HepG2 (cell line): Measurements from ENCODE around the gene KIF6. TPM values are rescaled to one million over a fixed set of nuclear protein-coding genes. Genes with fewer than 3 reads are reported as not detected.

ENCODE experiments used
- ATAC-seq: fragments of 200-7000 bp; cut with Tn5 transposase; 3 replicates; pipeline ENCODE4 v1.9.1; 2020; ENCODE audit warnings: mild to moderate bottlenecking, moderate library complexity
- BruUV-seq: library from RNA; stranded (reverse); fragments of 400-500 nt; replicated peaks from 2 replicates; lab custom pipeline; 2021; lab: Mats Ljungman, UMichigan
- CTCF ChIA-PET: fragments of 300-600 bp; formaldehyde crosslinking; extraction: SDS; loops from one replicate; lab custom pipeline; 2021; ENCODE audit warnings: low total read pairs, inconsistent platforms, low intra/inter-chr PET ratio; lab: Yijun Ruan, JAX
- POLR2A ChIA-PET: fragments of 350-600 bp; sonication (Branson Sonifier 250); formaldehyde crosslinking; loops from one replicate; lab custom pipeline; 2020; ENCODE audit warnings: antibody characterized with exemption, inconsistent platforms; lab: Yijun Ruan, JAX
- DNase-seq: peaks from one replicate; pipeline ENCODE4 v3.0.0-alpha.2; 2015; ENCODE audit warnings: low spot score
- FAIRE-seq: peaks from 3 replicates; lab custom pipeline; 2011; peaks lifted over from hg19 to GRCh38; lab: Jason Lieb, UNC
- H2AFZ ChIP-seq: one replicate; pipeline ENCODE4 v1.6.1; 2011; ENCODE audit warnings: low read length, inconsistent platforms
- H3K27ac ChIP-seq: fragments of 300-600 bp; 3 replicates; pipeline ENCODE4 v1.8.0; 2011; ENCODE audit warnings: mixed run types, mild to moderate bottlenecking, mixed read lengths, low read length, inconsistent platforms; ENCODE audit not compliant: insufficient read depth; ENCODE audit errors: extremely low read length
- H3K27me3 ChIP-seq, 2 experiments: fragments of 200-600 bp in 1 of 2; 2 replicates in 1 of 2; 3 replicates in 1 of 2; pipeline versions ENCODE4 v1.6.0 to v1.8.0; 2011; ENCODE audit warnings: low read length in 2 of 2, mild to moderate bottlenecking in 2 of 2, moderate library complexity in 2 of 2, inconsistent platforms in 1 of 2; ENCODE audit not compliant: insufficient read depth in 2 of 2, control insufficient read depth in 1 of 2
- H3K36me3 ChIP-seq, 2 experiments: fragments of 200-600 bp in 1 of 2; replicated peaks in 1 of 2; 2 replicates in 1 of 2; 3 replicates in 1 of 2; pipeline versions ENCODE4 v1.5.1 to v1.8.0; 2011; ENCODE audit warnings: low read length in 2 of 2, inconsistent platforms in 1 of 2; ENCODE audit not compliant: insufficient read depth in 2 of 2, control insufficient read depth in 1 of 2
- H3K4me1 ChIP-seq: 2 replicates; pipeline ENCODE4 v1.5.1; 2012; ENCODE audit warnings: low read length, inconsistent platforms; ENCODE audit not compliant: insufficient read depth
- H3K4me2 ChIP-seq: 2 replicates; pipeline ENCODE4 v1.6.0; 2011; ENCODE audit warnings: low read depth, low read length, inconsistent platforms
- H3K4me3 ChIP-seq, 3 experiments: fragments of 200-600 bp in 1 of 3; sonication (generic), shearing (Covaris generic) in 1 of 3; replicated peaks in 1 of 3; 2 replicates each; pipeline ENCODE4 v1.5.1; 2011 to 2016; ENCODE audit warnings: low read length in 3 of 3, inconsistent platforms in 2 of 3, low read depth in 2 of 3, mild to moderate bottlenecking in 2 of 3, control low read depth in 1 of 3, mixed read lengths in 1 of 3; ENCODE audit not compliant: insufficient read depth in 1 of 3
- H3K79me2 ChIP-seq: one replicate; pipeline ENCODE4 v1.6.1; 2011; ENCODE audit warnings: low read length, inconsistent platforms; ENCODE audit not compliant: insufficient read depth
- H3K9ac ChIP-seq: 2 replicates; pipeline ENCODE4 v1.6.0; 2011; ENCODE audit warnings: mild to moderate bottlenecking, low read depth, low read length, inconsistent platforms; ENCODE audit not compliant: insufficient read depth
- H3K9me3 ChIP-seq: 2 replicates; pipeline ENCODE4 v1.5.1; 2012; ENCODE audit warnings: mild to moderate bottlenecking, low read length
- H4K20me1 ChIP-seq: 2 replicates; pipeline ENCODE4 v1.6.0; 2011; ENCODE audit warnings: inconsistent platforms, mild to moderate bottlenecking, low read length, moderate library complexity; ENCODE audit not compliant: insufficient read depth
- ATF7 ChIP-seq, 2 experiments: fragments of 450-650 bp in 1 of 2; sonication (generic) in 1 of 2; formaldehyde crosslinking in 1 of 2; IDR thresholded peaks; 2 replicates each; pipeline versions ENCODE4 v1.4.0 to v1.6.1; 2016 to 2020; ENCODE audit warnings: antibody characterized with exemption in 1 of 2, mild to moderate bottlenecking in 1 of 2, missing genetic modification reagents in 1 of 2
- FOXP4 ChIP-seq: sonication (generic); formaldehyde crosslinking; IDR thresholded peaks from 2 replicates; pipeline ENCODE4 v1.4.0; 2020; ENCODE audit warnings: missing genetic modification reagents
- MAFF ChIP-seq: IDR thresholded peaks from 2 replicates; pipeline ENCODE4 v1.6.1; 2011; ENCODE audit warnings: low read depth, low read length, improper control_type of control experiment
- MAFK ChIP-seq, 2 experiments: IDR thresholded peaks in 1 of 2; conservative IDR thresholded peaks in 1 of 2; 2 replicates each; pipeline ENCODE4 v1.6.1; 2011; ENCODE audit warnings: improper control_type of control experiment in 2 of 2, low read length in 2 of 2
- TEAD3 ChIP-seq: optimal IDR thresholded peaks from 2 replicates; pipeline ENCODE3; 2016; ENCODE audit warnings: borderline replicate concordance
- ZNF484 ChIP-seq: sonication (generic); formaldehyde crosslinking; IDR thresholded peaks from 2 replicates; pipeline ENCODE4 v1.5.1; 2020; ENCODE audit warnings: mild to moderate bottlenecking, low read depth, missing genetic modification reagents, borderline replicate concordance
- ZNF761 ChIP-seq: sonication (generic); formaldehyde crosslinking; conservative IDR thresholded peaks from 2 replicates; pipeline ENCODE4 v1.4.0; 2020; ENCODE audit warnings: mild to moderate bottlenecking, missing genetic modification reagents
- WGBS: methylation state at CpG from one replicate; pipeline ENCODE4 v1.1.6; 2017; ENCODE audit warnings: low lambda C conversion rate; 5-methylcytosine and 5-hydroxymethylcytosine counted together
- in situ Hi-C: cut with HindIII; loops from 2 replicates; pipeline ENCODE4 v1.10.0; 2017; ENCODE audit warnings: low pct_unique_long_range_greater_than_20kb; ENCODE audit not compliant: extremely low pct_ligation_motif_present
- intact Hi-C: fragments of 100-400 bp; cut with micrococcal nuclease; formaldehyde crosslinking; loops from one replicate; pipeline ENCODE4 v1.10.0; 2022; ENCODE audit not compliant: unreplicated experiment
- polyA plus RNA-seq, 8 experiments: library from polyadenylated mRNA; depleted of rRNA in 3 of 8; stranded (reverse) in 7 of 8; unstranded in 1 of 8; fragments of >200 nt; fragmentation: Illumina TruSeq in 4 of 8; extraction: Trizol in 4 of 8; gene quantifications; 2 replicates each; pipeline versions ENCODE4 v1.2.1 to v1.2.3, GENCODE V29; 2011 to 2016; ENCODE audit warnings: low read depth in 4 of 8, missing spikeins in 1 of 8, mixed read lengths in 1 of 8; ENCODE audit not compliant: insufficient read depth in 1 of 8
- total RNA-seq, 5 experiments: library from RNA; depleted of rRNA; stranded (reverse); fragments of >200 nt; fragmentation: Illumina TruSeq; extraction: Trizol; gene quantifications; 2 replicates each; pipeline ENCODE4 v1.2.3, GENCODE V29; 2016; ENCODE audit warnings: low read depth in 1 of 5
- TF ChIP-seq, protein P1 (sequence below): sonication (generic); formaldehyde crosslinking; IDR thresholded peaks from 2 replicates; pipeline ENCODE4 v1.4.0; 2020; ENCODE audit warnings: missing genetic modification reagents, mild to moderate bottlenecking, borderline replicate concordance
- TF ChIP-seq, protein P2 (sequence below): sonication (generic); formaldehyde crosslinking; IDR thresholded peaks from 2 replicates; pipeline ENCODE4 v1.9.0; 2021; ENCODE audit warnings: missing genetic modification reagents, borderline replicate concordance

KIF6 gene
- total and polyA plus RNA-seq, 2 of the 13 experiments (the other 11 are each of a cell fraction or from before 2014, with no cell fraction given): 0.04 to 0.27 TPM

DNA sequence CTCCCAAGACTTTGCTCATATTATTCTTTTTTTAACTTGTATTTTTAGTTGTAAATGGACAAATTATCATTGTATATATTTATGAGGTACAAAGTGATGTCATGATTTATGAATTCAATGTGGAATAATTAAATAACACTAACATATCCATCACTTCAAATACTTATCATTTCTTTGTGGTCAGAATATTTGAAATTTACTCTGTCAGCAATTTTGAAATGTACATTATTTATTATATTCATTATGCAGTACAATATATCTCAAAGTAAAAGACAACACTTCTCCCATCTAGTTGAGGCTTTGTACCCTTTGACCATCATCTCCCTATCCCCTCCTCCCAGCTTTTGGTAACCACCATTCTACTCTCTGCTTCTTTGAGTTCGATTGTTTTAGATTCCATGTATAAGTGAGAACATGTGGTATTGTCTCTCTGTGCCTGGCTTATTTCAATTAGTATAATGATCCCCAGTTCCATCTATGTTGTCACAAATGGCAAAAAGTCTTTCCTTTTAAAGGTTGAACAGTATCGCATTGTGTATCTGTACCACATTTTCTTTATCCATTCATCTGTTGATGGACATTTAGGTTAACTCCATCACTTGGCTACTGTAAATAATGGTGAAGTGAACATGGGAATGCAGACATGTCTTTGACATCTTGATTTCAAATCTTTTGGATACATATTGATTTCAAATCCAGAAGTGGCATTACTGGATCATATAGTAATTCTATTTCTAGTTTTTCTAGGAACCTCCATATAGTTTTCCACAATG, 197.2 kb downstream of the KIF6 start:
- CTCF ChIA-PET: no interaction called here

More for the DNA sequence above, 197.2 kb downstream of the KIF6 start:
- Histone ChIP-seq H3K9me3 (no peaks in the 10 kb centered on the region), H2AFZ (no peak overlapping the region), H3K27ac (no peak overlapping the region)
- POLR2A ChIA-PET: no interaction called here
- DNase-seq: no peak
- WGBS: 49% methylated on average over 2 of the region's 2 CpGs
- TF ChIP-seq MAFF: peak; percentile 86
- peak; percentile 87 to 96 for TF ChIP-seq MAFK (conservative IDR thresholded peaks at IDR 0.05 in 1 of 2, IDR thresholded peaks at IDR 0.05 in 1 of 2; ENCODE audit: low read length in 2 of 2)
- TF ChIP-seq ZNF484 (CRISPR knock-in tag): no peak
- no peak for TF ChIP-seq TEAD3 (CRISPR knock-in tag)
- TF ChIP-seq FOXP4 (CRISPR knock-in tag): no peak
- TF ChIP-seq, protein P1, sequence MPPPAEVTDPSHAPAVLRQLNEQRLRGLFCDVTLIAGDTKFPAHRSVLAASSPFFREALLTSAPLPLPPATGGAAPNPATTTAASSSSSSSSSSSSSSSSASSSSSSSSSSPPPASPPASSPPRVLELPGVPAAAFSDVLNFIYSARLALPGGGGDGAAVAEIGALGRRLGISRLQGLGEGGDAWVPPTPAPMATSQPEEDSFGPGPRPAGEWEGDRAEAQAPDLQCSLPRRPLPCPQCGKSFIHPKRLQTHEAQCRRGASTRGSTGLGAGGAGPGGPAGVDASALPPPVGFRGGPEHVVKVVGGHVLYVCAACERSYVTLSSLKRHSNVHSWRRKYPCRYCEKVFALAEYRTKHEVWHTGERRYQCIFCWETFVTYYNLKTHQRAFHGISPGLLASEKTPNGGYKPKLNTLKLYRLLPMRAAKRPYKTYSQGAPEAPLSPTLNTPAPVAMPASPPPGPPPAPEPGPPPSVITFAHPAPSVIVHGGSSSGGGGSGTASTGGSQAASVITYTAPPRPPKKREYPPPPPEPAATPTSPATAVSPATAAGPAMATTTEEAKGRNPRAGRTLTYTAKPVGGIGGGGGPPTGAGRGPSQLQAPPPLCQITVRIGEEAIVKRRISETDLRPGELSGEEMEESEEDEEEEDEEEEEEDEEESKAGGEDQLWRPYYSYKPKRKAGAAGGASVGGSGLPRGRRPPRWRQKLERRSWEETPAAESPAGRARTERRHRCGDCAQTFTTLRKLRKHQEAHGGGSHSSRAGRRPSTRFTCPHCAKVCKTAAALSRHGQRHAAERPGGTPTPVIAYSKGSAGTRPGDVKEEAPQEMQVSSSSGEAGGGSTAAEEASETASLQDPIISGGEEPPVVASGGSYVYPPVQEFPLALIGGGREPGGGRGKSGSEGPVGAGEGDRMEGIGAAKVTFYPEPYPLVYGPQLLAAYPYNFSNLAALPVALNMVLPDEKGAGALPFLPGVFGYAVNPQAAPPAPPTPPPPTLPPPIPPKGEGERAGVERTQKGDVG (CRISPR knock-in tag): no peak
- TF ChIP-seq ATF7 (IDR thresholded peaks at IDR 0.05): peak; percentile 75
- no peak for TF ChIP-seq ATF7 (CRISPR knock-in tag; IDR thresholded peaks at IDR 0.05)
- TF ChIP-seq, protein P2, sequence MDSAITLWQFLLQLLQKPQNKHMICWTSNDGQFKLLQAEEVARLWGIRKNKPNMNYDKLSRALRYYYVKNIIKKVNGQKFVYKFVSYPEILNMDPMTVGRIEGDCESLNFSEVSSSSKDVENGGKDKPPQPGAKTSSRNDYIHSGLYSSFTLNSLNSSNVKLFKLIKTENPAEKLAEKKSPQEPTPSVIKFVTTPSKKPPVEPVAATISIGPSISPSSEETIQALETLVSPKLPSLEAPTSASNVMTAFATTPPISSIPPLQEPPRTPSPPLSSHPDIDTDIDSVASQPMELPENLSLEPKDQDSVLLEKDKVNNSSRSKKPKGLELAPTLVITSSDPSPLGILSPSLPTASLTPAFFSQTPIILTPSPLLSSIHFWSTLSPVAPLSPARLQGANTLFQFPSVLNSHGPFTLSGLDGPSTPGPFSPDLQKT (CRISPR knock-in tag): no peak
- TF ChIP-seq ZNF761 (CRISPR knock-in tag): no peak
- TF ChIP-seq, all 625 proteins: peak for 3
- no peaks in the 10 kb centered on the region for H3K27me3 ChIP-seq
- no peak overlapping the region for H3K9ac ChIP-seq
- no peak overlapping the region for H3K4me2 ChIP-seq
- intact Hi-C loops: no loop called here
- BruUV-seq: no TSS peak
- no peak overlapping the region for H3K4me3 ChIP-seq
- FAIRE-seq (no peak), ATAC-seq (no peak)
- in situ Hi-C loops: no loop called here
- H4K20me1 ChIP-seq: no peaks in the 10 kb centered on the region
- no peaks in the 10 kb centered on the region for H3K4me1 ChIP-seq
- no peaks in the 10 kb centered on the region for H3K79me2 ChIP-seq
- no peaks in the 10 kb centered on the region for H3K36me3 ChIP-seq
